HepG2 (cell line): ENCODE results near the gene KIZ. TPM values are rescaled to one million over a fixed set of nuclear protein-coding genes. Genes with fewer than 3 reads are reported as not detected.

ENCODE experiments used
- AHR ChIP-seq: IDR thresholded peaks from 2 replicates; pipeline ENCODE4 v1.6.1; 2018; ENCODE audit warnings: missing genetic modification reagents, missing compliant biosample characterization
- GABPB1 ChIP-seq: IDR thresholded peaks from 2 replicates; pipeline ENCODE4 v1.6.1; 2016; ENCODE audit warnings: mild to moderate bottlenecking, missing genetic modification reagents, moderate library complexity, missing compliant biosample characterization
- GATAD2A ChIP-seq: IDR thresholded peaks from 2 replicates; pipeline ENCODE4 v1.6.1; 2016
- HOXA7 ChIP-seq: sonication (generic); formaldehyde crosslinking; IDR thresholded peaks from 2 replicates; pipeline ENCODE4 v1.8.1; 2022; ENCODE audit warnings: mild to moderate bottlenecking, missing genetic modification reagents, moderate library complexity
- KAT8 ChIP-seq: IDR thresholded peaks from 2 replicates; pipeline ENCODE4 v1.6.1; 2016; ENCODE audit warnings: missing genetic modification reagents, missing compliant biosample characterization
- MLLT10 ChIP-seq: sonication (generic); formaldehyde crosslinking; IDR thresholded peaks from 2 replicates; pipeline ENCODE4 v1.4.0; 2020; ENCODE audit warnings: missing genetic modification reagents
- MTA3 ChIP-seq: sonication (generic); formaldehyde crosslinking; IDR thresholded peaks from 2 replicates; pipeline ENCODE4 v1.4.0; 2020; ENCODE audit warnings: missing genetic modification reagents
- NCOA2 ChIP-seq: sonication (generic); formaldehyde crosslinking; IDR thresholded peaks from 2 replicates; pipeline ENCODE4 v1.8.0; 2022; ENCODE audit warnings: inconsistent platforms
- NKX3-1 ChIP-seq: sonication (generic); formaldehyde crosslinking; IDR thresholded peaks from 2 replicates; pipeline ENCODE4 v1.5.0; 2020; ENCODE audit warnings: missing genetic modification reagents
- NR2F6 ChIP-seq, 2 experiments: IDR thresholded peaks; 2 replicates each; pipeline ENCODE4 v1.6.1; 2016; ENCODE audit warnings: antibody characterized with exemption in 1 of 2, mild to moderate bottlenecking in 1 of 2
- PCBP1 ChIP-seq: fragments of 200-400 bp; formaldehyde crosslinking; IDR thresholded peaks from 2 replicates; pipeline ENCODE4 v1.6.1; 2017; ENCODE audit warnings: mild to moderate bottlenecking, low read depth, low read length, borderline replicate concordance
- REXO4 ChIP-seq: sonication (generic); formaldehyde crosslinking; IDR thresholded peaks from 2 replicates; pipeline ENCODE4 v1.8.0; 2022; ENCODE audit warnings: missing genetic modification reagents, mild to moderate bottlenecking, borderline replicate concordance
- SATB2 ChIP-seq: sonication (generic); formaldehyde crosslinking; IDR thresholded peaks from 2 replicates; pipeline ENCODE4 v1.5.0; 2020; ENCODE audit warnings: missing genetic modification reagents
- SOX5 ChIP-seq: IDR thresholded peaks from 2 replicates; pipeline ENCODE4 v1.6.1; 2016; ENCODE audit warnings: borderline replicate concordance
- TSC22D2 ChIP-seq: sonication (generic); formaldehyde crosslinking; IDR thresholded peaks from 2 replicates; pipeline ENCODE4 v1.5.1; 2020; ENCODE audit warnings: missing genetic modification reagents, mild to moderate bottlenecking, borderline replicate concordance
- ZMYM4 ChIP-seq: sonication (generic); formaldehyde crosslinking; IDR thresholded peaks from 2 replicates; pipeline ENCODE4 v1.8.1; 2023; ENCODE audit warnings: mild to moderate bottlenecking, missing genetic modification reagents
- ZNF121 ChIP-seq: sonication (generic); formaldehyde crosslinking; IDR thresholded peaks from 2 replicates; pipeline ENCODE4 v1.5.0; 2020; ENCODE audit warnings: mild to moderate bottlenecking, missing genetic modification reagents
- ZNF142 ChIP-seq: sonication (generic); formaldehyde crosslinking; IDR thresholded peaks from 2 replicates; pipeline ENCODE4 v1.4.0; 2020; ENCODE audit warnings: missing genetic modification reagents
- ZNF24 ChIP-seq: fragments of 450-650 bp; IDR thresholded peaks from 2 replicates; pipeline ENCODE4 v1.6.1; 2017; ENCODE audit warnings: antibody characterized with exemption, mild to moderate bottlenecking
- ZNF850 ChIP-seq: sonication (generic); formaldehyde crosslinking; conservative IDR thresholded peaks from 2 replicates; pipeline ENCODE4 v1.9.0; 2021; ENCODE audit warnings: mild to moderate bottlenecking, missing genetic modification reagents
- polyA plus RNA-seq, 8 experiments: library from polyadenylated mRNA; depleted of rRNA in 3 of 8; stranded (reverse) in 7 of 8; unstranded in 1 of 8; fragments of >200 nt; fragmentation: Illumina TruSeq in 4 of 8; extraction: Trizol in 4 of 8; gene quantifications; 2 replicates each; pipeline versions ENCODE4 v1.2.1 to v1.2.3, GENCODE V29; 2011 to 2016; ENCODE audit warnings: low read depth in 4 of 8, missing spikeins in 1 of 8, mixed read lengths in 1 of 8; ENCODE audit not compliant: insufficient read depth in 1 of 8
- total RNA-seq, 5 experiments: library from RNA; depleted of rRNA; stranded (reverse); fragments of >200 nt; fragmentation: Illumina TruSeq; extraction: Trizol; gene quantifications; 2 replicates each; pipeline ENCODE4 v1.2.3, GENCODE V29; 2016; ENCODE audit warnings: low read depth in 1 of 5
- TF ChIP-seq, protein P1 (sequence below): IDR thresholded peaks from 2 replicates; pipeline ENCODE4 v1.6.1; 2016; ENCODE audit warnings: low read depth, borderline replicate concordance
- TF ChIP-seq, protein P2 (sequence below): IDR thresholded peaks from 2 replicates; pipeline ENCODE4 v1.6.1; 2016; ENCODE audit warnings: control low read depth
- TF ChIP-seq, protein P3 (sequence below): sonication (generic); formaldehyde crosslinking; IDR thresholded peaks from 2 replicates; pipeline ENCODE4 v1.5.0; 2020; ENCODE audit warnings: missing genetic modification reagents
- TF ChIP-seq, protein P4 (sequence below): sonication (generic); IDR thresholded peaks from 2 replicates; pipeline ENCODE4 v1.6.1; 2016; ENCODE audit warnings: low read depth, borderline replicate concordance

KIZ gene
- total and polyA plus RNA-seq, 2 of the 13 experiments (the other 11 are each of a cell fraction or from before 2014, with no cell fraction given), result 46.3 to 114 TPM

DNA sequence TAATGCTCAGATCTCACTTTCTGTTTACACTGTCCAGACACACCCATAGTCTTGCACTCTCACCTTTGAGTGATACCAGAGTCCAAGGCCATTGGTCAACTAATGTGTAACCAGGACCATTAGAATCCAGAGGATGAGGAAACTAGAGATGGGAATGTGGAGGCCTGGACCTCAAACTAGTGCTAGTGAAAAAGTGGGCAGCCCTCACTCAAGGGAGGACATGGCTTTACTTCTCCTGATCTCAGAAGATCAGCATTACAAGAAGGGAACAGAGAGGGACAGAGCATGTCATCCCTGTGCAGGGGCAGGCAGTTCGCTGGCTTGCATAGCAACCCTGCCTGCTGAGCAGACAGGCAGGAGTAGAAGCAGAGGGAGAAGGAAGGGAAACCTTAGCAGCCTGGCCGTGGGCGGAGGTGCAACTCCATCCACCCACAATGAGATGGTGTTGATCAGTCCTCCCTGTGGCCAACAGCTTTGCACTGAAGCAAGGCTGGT lies 154.7 kb downstream of the KIZ start (continued):
- TF ChIP-seq ZNF142 (CRISPR knock-in tag), result no peak
- TF ChIP-seq, protein P1, sequence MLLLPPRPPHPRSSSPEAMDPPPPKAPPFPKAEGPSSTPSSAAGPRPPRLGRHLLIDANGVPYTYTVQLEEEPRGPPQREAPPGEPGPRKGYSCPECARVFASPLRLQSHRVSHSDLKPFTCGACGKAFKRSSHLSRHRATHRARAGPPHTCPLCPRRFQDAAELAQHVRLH (CRISPR knock-in tag), result 0 out of 2 replicates have a peak, but pooled peaks have one; percentile 18
- peak; percentile 75 for TF ChIP-seq NCOA2 (CRISPR knock-in tag)
- peak; percentile 65; the same call in 1 of the 2 replicates for TF ChIP-seq ZNF121 (CRISPR knock-in tag)
- TF ChIP-seq ZNF24, result no peak
- TF ChIP-seq, protein P2, sequence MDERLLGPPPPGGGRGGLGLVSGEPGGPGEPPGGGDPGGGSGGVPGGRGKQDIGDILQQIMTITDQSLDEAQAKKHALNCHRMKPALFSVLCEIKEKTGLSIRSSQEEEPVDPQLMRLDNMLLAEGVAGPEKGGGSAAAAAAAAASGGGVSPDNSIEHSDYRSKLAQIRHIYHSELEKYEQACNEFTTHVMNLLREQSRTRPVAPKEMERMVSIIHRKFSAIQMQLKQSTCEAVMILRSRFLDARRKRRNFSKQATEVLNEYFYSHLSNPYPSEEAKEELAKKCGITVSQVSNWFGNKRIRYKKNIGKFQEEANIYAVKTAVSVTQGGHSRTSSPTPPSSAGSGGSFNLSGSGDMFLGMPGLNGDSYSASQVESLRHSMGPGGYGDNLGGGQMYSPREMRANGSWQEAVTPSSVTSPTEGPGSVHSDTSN (CRISPR knock-in tag), result no peak
- no peak for TF ChIP-seq MTA3 (CRISPR knock-in tag)
- no peak for TF ChIP-seq NKX3-1
- no peak for TF ChIP-seq PCBP1
- peak; percentile 40; the same call in 1 of the 2 replicates for TF ChIP-seq KAT8 (CRISPR knock-in tag)
- peak; percentile 87 for TF ChIP-seq GATAD2A (CRISPR knock-in tag)
- TF ChIP-seq GABPB1 (CRISPR knock-in tag), result peak; percentile 18; the same call in 1 of the 2 replicates
- TF ChIP-seq ZNF850 (CRISPR knock-in tag), result no peak
- no peak for TF ChIP-seq TSC22D2 (CRISPR knock-in tag)
- no peak for TF ChIP-seq HOXA7 (CRISPR knock-in tag)
- TF ChIP-seq AHR, result no peak
- TF ChIP-seq REXO4 (CRISPR knock-in tag), result no peak
- TF ChIP-seq SATB2, result no peak
- TF ChIP-seq NR2F6 (IDR thresholded peaks at IDR 0.05), result peak; percentile 80
- peak; percentile 76 for TF ChIP-seq NR2F6 (CRISPR knock-in tag; IDR thresholded peaks at IDR 0.05)
- TF ChIP-seq SOX5 (CRISPR knock-in tag), result peak; percentile 61; the same call in 1 of the 2 replicates
- TF ChIP-seq MLLT10 (CRISPR knock-in tag), result no peak
- peak; percentile 97 for TF ChIP-seq ZMYM4 (CRISPR knock-in tag)
- TF ChIP-seq, protein P3, sequence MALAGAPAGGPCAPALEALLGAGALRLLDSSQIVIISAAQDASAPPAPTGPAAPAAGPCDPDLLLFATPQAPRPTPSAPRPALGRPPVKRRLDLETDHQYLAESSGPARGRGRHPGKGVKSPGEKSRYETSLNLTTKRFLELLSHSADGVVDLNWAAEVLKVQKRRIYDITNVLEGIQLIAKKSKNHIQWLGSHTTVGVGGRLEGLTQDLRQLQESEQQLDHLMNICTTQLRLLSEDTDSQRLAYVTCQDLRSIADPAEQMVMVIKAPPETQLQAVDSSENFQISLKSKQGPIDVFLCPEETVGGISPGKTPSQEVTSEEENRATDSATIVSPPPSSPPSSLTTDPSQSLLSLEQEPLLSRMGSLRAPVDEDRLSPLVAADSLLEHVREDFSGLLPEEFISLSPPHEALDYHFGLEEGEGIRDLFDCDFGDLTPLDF (CRISPR knock-in tag), result no peak
- TF ChIP-seq, protein P4, sequence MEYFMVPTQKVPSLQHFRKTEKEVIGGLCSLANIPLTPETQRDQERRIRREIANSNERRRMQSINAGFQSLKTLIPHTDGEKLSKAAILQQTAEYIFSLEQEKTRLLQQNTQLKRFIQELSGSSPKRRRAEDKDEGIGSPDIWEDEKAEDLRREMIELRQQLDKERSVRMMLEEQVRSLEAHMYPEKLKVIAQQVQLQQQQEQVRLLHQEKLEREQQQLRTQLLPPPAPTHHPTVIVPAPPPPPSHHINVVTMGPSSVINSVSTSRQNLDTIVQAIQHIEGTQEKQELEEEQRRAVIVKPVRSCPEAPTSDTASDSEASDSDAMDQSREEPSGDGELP, result no peak
